Bronchial epithelial cell (primary cell): Measurements from ENCODE around the gene FAM53B. TPM values are rescaled to one million over a fixed set of nuclear protein-coding genes. Genes with fewer than 3 reads are reported as not detected.

Source experiments
- DNase-seq: peaks from one replicate; pipeline ENCODE4 v3.0.0-alpha.2; 2010; ENCODE audit warnings: low read depth
- FAIRE-seq: peaks from 2 replicates; lab custom pipeline; 2011; peaks lifted over from hg19 to GRCh38; lab: Jason Lieb, UNC
- H3K27me3 ChIP-seq: 2 replicates; pipeline ENCODE4 v1.5.1; 2011; ENCODE audit warnings: low read length; ENCODE audit not compliant: control insufficient read depth, insufficient read depth
- H3K36me3 ChIP-seq: 2 replicates; pipeline ENCODE4 v1.5.1; 2011; ENCODE audit warnings: low read length; ENCODE audit not compliant: control insufficient read depth, insufficient read depth
- H3K4me3 ChIP-seq: 2 replicates; pipeline ENCODE4 v1.5.1; 2011; ENCODE audit warnings: mild to moderate bottlenecking, low read depth, low read length, control low read depth
- CTCF ChIP-seq: IDR thresholded peaks from 2 replicates; pipeline ENCODE4 v1.5.1; 2011; ENCODE audit warnings: mild to moderate bottlenecking, moderate library complexity, low read length, control low read depth, inconsistent platforms; ENCODE audit not compliant: insufficient read depth, severe bottlenecking
- total RNA-seq: library from RNA; depleted of rRNA; stranded (reverse); fragments of >200 nt; gene quantifications from 2 replicates; pipeline ENCODE4 v1.2.1, GENCODE V29; 2014

The FAM53B gene
- total RNA-seq, 1 donor from 2014 or later, result 19.5 TPM

DNA sequence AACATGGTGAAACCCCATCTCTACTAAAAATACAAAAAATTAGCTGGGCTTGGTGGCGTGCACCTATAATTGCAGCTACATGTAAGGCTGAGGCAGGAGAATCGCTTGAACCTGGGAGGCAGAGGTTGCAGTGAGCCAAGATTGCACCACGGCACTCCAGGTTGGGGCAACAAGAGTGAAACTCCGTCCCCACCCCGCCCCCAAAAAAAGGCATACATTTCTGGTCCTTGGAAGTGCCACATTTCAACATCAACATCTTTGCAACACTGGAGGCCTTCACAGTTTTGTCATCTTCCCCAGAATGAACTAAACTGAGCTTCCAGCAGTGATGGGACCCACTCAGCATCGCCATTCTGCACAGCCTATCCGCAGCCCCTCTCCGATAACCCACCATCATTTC, 36.6 kb downstream of the FAM53B start:
- Histone ChIP-seq H3K4me3 (no peak overlapping the region), H3K36me3 (peaks cover 24% of the 10 kb centered on the region), H3K27me3 (no peaks in the 10 kb centered on the region)
- DNase-seq (no peak), FAIRE-seq (no peak)
- TF ChIP-seq CTCF, result no peak

DNA sequence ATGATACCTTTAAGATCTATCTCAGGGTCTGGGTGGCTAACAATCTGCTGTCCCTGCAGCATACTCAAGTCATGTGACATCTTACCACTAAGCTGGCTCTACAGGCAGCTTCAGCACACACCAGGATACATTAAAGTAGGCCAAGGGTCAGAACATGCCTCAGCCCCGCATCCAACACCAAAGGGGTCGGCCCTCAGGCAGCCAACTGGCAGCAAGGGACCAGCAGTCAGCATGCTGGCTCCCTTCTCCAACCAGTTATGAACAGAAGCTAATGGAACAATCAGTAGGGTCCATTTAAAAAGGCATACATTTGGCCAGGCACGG, 37.1 kb downstream of the FAM53B start:
- FAIRE-seq, result no peak
- Histone ChIP-seq H3K27me3 (no peaks in the 10 kb centered on the region), H3K36me3 (peaks cover 24% of the 10 kb centered on the region), H3K4me3 (no peak overlapping the region)
- TF ChIP-seq CTCF, result no peak
- no peak for DNase-seq

GRCh38 chr10:124706462-124707143, 37.6 kb downstream of the FAM53B start:
- FAIRE-seq (no peak), DNase-seq (no peak)
- H3K4me3 ChIP-seq, result no peak overlapping the region
- peaks cover 27% of the 10 kb centered on the region for H3K36me3 ChIP-seq
- no peak for TF ChIP-seq CTCF
- H3K27me3 ChIP-seq, result no peaks in the 10 kb centered on the region

DNA sequence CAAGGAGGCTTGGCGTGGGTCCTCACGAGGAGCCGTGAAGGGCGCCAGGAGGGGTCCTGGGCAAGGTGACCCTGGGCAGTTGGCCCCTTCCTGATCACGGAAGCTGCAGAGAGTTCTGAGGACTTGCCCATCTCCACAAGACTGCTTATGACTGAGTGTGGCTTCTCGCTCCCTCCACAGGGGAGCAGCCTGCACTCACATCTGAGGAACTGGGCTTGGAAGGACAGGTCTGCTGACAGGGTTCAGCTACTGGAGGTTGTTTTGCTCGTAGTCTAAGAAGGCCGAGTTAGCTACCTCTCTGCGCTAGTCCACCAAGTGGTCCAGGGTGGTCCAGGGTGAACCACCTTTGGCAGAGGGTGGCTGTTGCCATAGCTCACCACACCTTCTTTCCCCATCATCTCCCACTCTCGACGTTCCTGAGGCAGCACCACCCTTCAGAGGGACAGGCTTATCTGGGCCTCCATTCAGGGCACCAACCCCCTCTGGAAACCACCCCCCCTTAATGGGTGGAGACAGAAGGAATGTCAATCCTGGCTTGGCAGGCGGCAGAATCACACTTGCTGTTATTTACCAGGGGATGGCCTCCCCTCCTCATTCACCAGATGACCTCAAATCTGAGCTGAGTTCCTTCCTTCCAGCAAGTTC, 38.2 kb downstream of the FAM53B start:
- FAIRE-seq, result no peak
- peaks cover 31% of the 10 kb centered on the region for H3K36me3 ChIP-seq

DNA sequence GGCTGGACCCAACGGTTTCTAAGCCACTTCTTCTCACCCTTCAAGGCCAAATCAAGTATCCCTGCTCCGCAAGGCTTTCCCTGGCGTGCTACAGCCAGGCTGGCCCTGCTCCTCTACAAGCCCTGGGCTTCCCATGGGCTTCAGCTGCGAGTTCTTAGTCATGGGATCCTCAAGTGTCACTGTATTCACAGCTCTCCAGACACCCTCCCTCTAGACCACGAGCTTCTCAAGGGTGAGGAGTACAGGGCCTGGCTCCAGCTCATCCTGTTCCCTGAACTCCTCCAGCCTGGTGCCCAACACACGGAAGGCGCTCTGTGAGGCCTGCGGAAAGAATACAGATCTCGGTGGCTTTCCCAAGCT, 38.8 kb downstream of the FAM53B start:
- H3K36me3 ChIP-seq, result peaks cover 32% of the 10 kb centered on the region
- no peaks in the 10 kb centered on the region for H3K27me3 ChIP-seq
- TF ChIP-seq CTCF, result no peak
- DNase-seq (no peak), FAIRE-seq (no peak)
- no peak overlapping the region for H3K4me3 ChIP-seq

More for the DNA sequence above, 38.2 kb downstream of the FAM53B start:
- no peak for TF ChIP-seq CTCF
- DNase-seq, result no peak
- no peaks in the 10 kb centered on the region for H3K27me3 ChIP-seq
- no peak overlapping the region for H3K4me3 ChIP-seq
